ENCODE measurements around the gene NTN1. TPM values are rescaled to one million over a fixed set of nuclear protein-coding genes. Genes with fewer than 3 reads are reported as not detected.
A peak's percentile ranks its signal among the peaks of the same experiment; 100 is the strongest.

NTN1 gene
- total RNA-seq, 1 donor from 2014 or later = 1.1 TPM

GRCh38 chr17:9189870-9190269 is 168.6 kb downstream of the NTN1 start:
- intact Hi-C loops (cut with micrococcal nuclease) = no loop called here
- ATAC-seq (ENCODE audit: low read depth) (no peak), DNase-seq (no peak)
- H3K4me1 Mint-ChIP-seq = no peaks in the 10 kb centered on the region
- H3K36me3 Mint-ChIP-seq (ENCODE audit: low read depth) = no peaks in the 10 kb centered on the region
- H3K4me3 Mint-ChIP-seq = no peak overlapping the region
- H3K9me3 Mint-ChIP-seq = no peaks in the 10 kb centered on the region
- no peak overlapping the region for H3K27ac Mint-ChIP-seq
- CTCF ChIA-PET = no interaction called here
- no peak for TF ChIP-seq CTCF (IDR thresholded peaks at IDR 0.05)
- peaks cover 9% of the 10 kb centered on the region for H3K27me3 Mint-ChIP-seq
- POLR2A ChIA-PET = no interaction called here

- POLR2A ChIA-PET = no interaction called here
- no peak overlapping the region for H3K27ac Mint-ChIP-seq
- CTCF ChIA-PET = no interaction called here
- H3K9me3 Mint-ChIP-seq = no peaks in the 10 kb centered on the region
- DNase-seq (no peak), ATAC-seq (ENCODE audit: low read depth) (no peak)
- intact Hi-C loops (cut with micrococcal nuclease) = no loop called here
- H3K27me3 Mint-ChIP-seq = peaks cover 5% of the 10 kb centered on the region
- H3K4me3 Mint-ChIP-seq = no peak overlapping the region
- H3K4me1 Mint-ChIP-seq = no peaks in the 10 kb centered on the region
- TF ChIP-seq CTCF (IDR thresholded peaks at IDR 0.05) = no peak
- no peaks in the 10 kb centered on the region for H3K36me3 Mint-ChIP-seq (ENCODE audit: low read depth)
These were observed 170.7 kb downstream of the NTN1 start for GRCh38 chr17:9192010-9192409.

- ChIA-PET CTCF (interaction anchor here (0.7 kb wide), 1 partner anchor 81 kb away, joined by 3 read pairs; no protein-coding TSS in a partner anchor), POLR2A (no interaction called here)
- TF ChIP-seq CTCF (IDR thresholded peaks at IDR 0.05) = no peak
- Mint-ChIP-seq H3K9me3 (no peaks in the 10 kb centered on the region), H3K4me1 (peaks cover 11% of the 10 kb centered on the region), H3K36me3 (ENCODE audit: low read depth) (no peaks in the 10 kb centered on the region), H3K27me3 (no peaks in the 10 kb centered on the region), H3K27ac (no peak overlapping the region), H3K4me3 (no peak overlapping the region)
- no peak for ATAC-seq (ENCODE audit: low read depth)
- intact Hi-C loops (cut with micrococcal nuclease) = no loop called here
- no peak for DNase-seq
These were observed 174.1 kb downstream of the NTN1 start for GRCh38 chr17:9195411-9195810.

- POLR2A ChIA-PET = no interaction called here
- Mint-ChIP-seq H3K27ac (no peak overlapping the region), H3K4me3 (no peak overlapping the region), H3K27me3 (no peaks in the 10 kb centered on the region), H3K36me3 (ENCODE audit: low read depth) (no peaks in the 10 kb centered on the region), H3K9me3 (no peaks in the 10 kb centered on the region), H3K4me1 (peaks cover 18% of the 10 kb centered on the region)
- ATAC-seq (ENCODE audit: low read depth) = no peak
- CTCF ChIA-PET = interaction anchor here (0.7 kb wide), 1 partner anchor 81 kb away, joined by 3 read pairs; no protein-coding TSS in a partner anchor
- TF ChIP-seq CTCF (IDR thresholded peaks at IDR 0.05) = no peak
- no peak for DNase-seq
- intact Hi-C loops (cut with micrococcal nuclease) = no loop called here
These were observed 174.8 kb downstream of the NTN1 start for GRCh38 chr17:9195961-9196670.

- H3K27ac Mint-ChIP-seq = peak overlapping the region; percentile 85
- POLR2A ChIA-PET = interaction anchor here (0.5 to 0.6 kb wide), 2 partner anchors 12 to 761 kb away, joined by 4 to 10 read pairs; no protein-coding TSS in a partner anchor
These were observed 178.6 kb downstream of the NTN1 start for GRCh38 chr17:9199571-9200551.

More at GRCh38 chr17:9199571-9200551, 178.6 kb downstream of the NTN1 start:
- H3K4me3 Mint-ChIP-seq = no peak overlapping the region
- no peaks in the 10 kb centered on the region for H3K27me3 Mint-ChIP-seq
- CTCF ChIA-PET = no interaction called here
- H3K9me3 Mint-ChIP-seq = no peaks in the 10 kb centered on the region
- no peak for TF ChIP-seq CTCF (IDR thresholded peaks at IDR 0.05)
- intact Hi-C loops (cut with micrococcal nuclease) = loop anchor here (5.0 kb wide), 1 partner anchor 37 kb away; no protein-coding TSS in a partner anchor
- no peaks in the 10 kb centered on the region for H3K36me3 Mint-ChIP-seq (ENCODE audit: low read depth)
- H3K4me1 Mint-ChIP-seq = peaks cover 41% of the 10 kb centered on the region
- DNase-seq (no peak), ATAC-seq (ENCODE audit: low read depth) (no peak)
